Measurements from ENCODE around the gene ATG101.

ATG101 gene

GRCh38 chr12:52080403-52081251 lies 10.8 kb downstream of the ATG101 start:
- DNase-seq: peak; percentile 57

GRCh38 chr12:52081263-52081733 lies 11.5 kb downstream of the ATG101 start:
- peak; percentile 55 for DNase-seq

- DNase-seq: peak; percentile 56
Measured at GRCh38 chr12:52082026-52082668, 12.4 kb downstream of the ATG101 start.

GRCh38 chr12:52082669-52082987 lies 12.8 kb downstream of the ATG101 start:
- DNase-seq: peak; percentile 57

GRCh38 chr12:52082988-52083637 lies 13.3 kb downstream of the ATG101 start:
- peak; percentile 84 for DNase-seq

- DNase-seq: no peak
Measured at GRCh38 chr12:52083638-52083996, 13.8 kb downstream of the ATG101 start.

GRCh38 chr12:52084491-52085231 lies 14.9 kb downstream of the ATG101 start:
- no peak for DNase-seq

- DNase-seq: no peak
Measured at GRCh38 chr12:52085682-52086180, 16.0 kb downstream of the ATG101 start.

- peak; percentile 56 for DNase-seq
Measured at GRCh38 chr12:52086366-52086765, 16.6 kb downstream of the ATG101 start.

GRCh38 chr12:52086944-52087835 lies 17.4 kb downstream of the ATG101 start:
- DNase-seq: peak; percentile 57

- peak; percentile 60 for DNase-seq
Measured at GRCh38 chr12:52087961-52088820, 18.4 kb downstream of the ATG101 start.

- peak; percentile 41 for DNase-seq
Measured at GRCh38 chr12:52089491-52089890, 19.7 kb downstream of the ATG101 start.

GRCh38 chr12:52090291-52090690 lies 20.5 kb downstream of the ATG101 start:
- DNase-seq: peak; percentile 37

GRCh38 chr12:52091061-52091460 lies 21.3 kb downstream of the ATG101 start:
- peak; percentile 48 for DNase-seq

GRCh38 chr12:52091869-52092268 lies 22.1 kb downstream of the ATG101 start:
- peak; percentile 41 for DNase-seq

- peak; percentile 47 for DNase-seq
Measured at GRCh38 chr12:52093346-52093745, 23.6 kb downstream of the ATG101 start.

- DNase-seq: no peak
Measured at GRCh38 chr12:52096332-52097044, 26.7 kb downstream of the ATG101 start.

GRCh38 chr12:52097045-52097666 lies 27.4 kb downstream of the ATG101 start:
- DNase-seq: peak; percentile 38

GRCh38 chr12:52104431-52105089 lies 34.8 kb downstream of the ATG101 start:
- peak; percentile 27 for DNase-seq

Data from islet precursor cell (in vitro differentiated cells).